ENCODE measurements around the gene GNB1L.

- TF ChIP-seq, protein P1, sequence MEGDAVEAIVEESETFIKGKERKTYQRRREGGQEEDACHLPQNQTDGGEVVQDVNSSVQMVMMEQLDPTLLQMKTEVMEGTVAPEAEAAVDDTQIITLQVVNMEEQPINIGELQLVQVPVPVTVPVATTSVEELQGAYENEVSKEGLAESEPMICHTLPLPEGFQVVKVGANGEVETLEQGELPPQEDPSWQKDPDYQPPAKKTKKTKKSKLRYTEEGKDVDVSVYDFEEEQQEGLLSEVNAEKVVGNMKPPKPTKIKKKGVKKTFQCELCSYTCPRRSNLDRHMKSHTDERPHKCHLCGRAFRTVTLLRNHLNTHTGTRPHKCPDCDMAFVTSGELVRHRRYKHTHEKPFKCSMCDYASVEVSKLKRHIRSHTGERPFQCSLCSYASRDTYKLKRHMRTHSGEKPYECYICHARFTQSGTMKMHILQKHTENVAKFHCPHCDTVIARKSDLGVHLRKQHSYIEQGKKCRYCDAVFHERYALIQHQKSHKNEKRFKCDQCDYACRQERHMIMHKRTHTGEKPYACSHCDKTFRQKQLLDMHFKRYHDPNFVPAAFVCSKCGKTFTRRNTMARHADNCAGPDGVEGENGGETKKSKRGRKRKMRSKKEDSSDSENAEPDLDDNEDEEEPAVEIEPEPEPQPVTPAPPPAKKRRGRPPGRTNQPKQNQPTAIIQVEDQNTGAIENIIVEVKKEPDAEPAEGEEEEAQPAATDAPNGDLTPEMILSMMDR (conservative IDR thresholded peaks at IDR 0.05), result no peak
- no peak for TF ChIP-seq EZH2 (IDR thresholded peaks at IDR 0.05; ENCODE audit: low read depth)
Observed at GRCh38 chr22:19747551-19747950, 107.1 kb downstream of the GNB1L start.
